Endothelial cell (in vitro differentiated cells): Measurements from ENCODE around the gene KRT6C. TPM values are rescaled to one million over a fixed set of nuclear protein-coding genes. Genes with fewer than 3 reads are reported as not detected.

Experiments
- DNase-seq: peaks from one replicate; pipeline ENCODE4 v3.0.0; 2021; ENCODE audit warnings: low spot score
- H3K27ac Mint-ChIP-seq: one replicate; pipeline ENCODE4 v1.8.0; 2021; ENCODE audit warnings: mixed read lengths, inconsistent platforms; ENCODE audit not compliant: unreplicated experiment
- H3K27me3 Mint-ChIP-seq: one replicate; pipeline ENCODE4 v1.8.0; 2021; ENCODE audit warnings: mild to moderate bottlenecking, moderate library complexity, mixed read lengths, inconsistent platforms; ENCODE audit not compliant: unreplicated experiment
- H3K36me3 Mint-ChIP-seq: one replicate; pipeline ENCODE4 v1.8.0; 2021; ENCODE audit warnings: mild to moderate bottlenecking, low read depth, mixed read lengths, inconsistent platforms; ENCODE audit not compliant: unreplicated experiment
- H3K4me1 Mint-ChIP-seq: one replicate; pipeline ENCODE4 v1.8.0; 2021; ENCODE audit warnings: mild to moderate bottlenecking, mixed read lengths, inconsistent platforms; ENCODE audit not compliant: unreplicated experiment
- H3K4me3 Mint-ChIP-seq: one replicate; pipeline ENCODE4 v1.8.0; 2021; ENCODE audit warnings: mild to moderate bottlenecking, mixed read lengths, inconsistent platforms; ENCODE audit not compliant: unreplicated experiment
- H3K9me3 Mint-ChIP-seq: one replicate; pipeline ENCODE4 v1.8.0; 2021; ENCODE audit warnings: mixed read lengths, inconsistent platforms; ENCODE audit not compliant: unreplicated experiment
- total RNA-seq: library from RNA; stranded (reverse); fragmentation: NEBNext Ultra II Directional; extraction: Animal tissue kit (Norgen Biotek cat#: 25700); gene quantifications from one replicate; pipeline ENCODE4 v1.2.1, GENCODE V29; 2021; ENCODE audit not compliant: unreplicated experiment
- TF ChIP-seq, protein P1 (sequence below): fragments of 200-600 bp; sonication (generic); IDR thresholded peaks from one replicate; pipeline ENCODE4 v1.5.0; 2021; ENCODE audit warnings: antibody characterized with exemption; ENCODE audit not compliant: unreplicated experiment

KRT6C gene
- total RNA-seq, 1 donor from 2014 or later: not detected

DNA sequence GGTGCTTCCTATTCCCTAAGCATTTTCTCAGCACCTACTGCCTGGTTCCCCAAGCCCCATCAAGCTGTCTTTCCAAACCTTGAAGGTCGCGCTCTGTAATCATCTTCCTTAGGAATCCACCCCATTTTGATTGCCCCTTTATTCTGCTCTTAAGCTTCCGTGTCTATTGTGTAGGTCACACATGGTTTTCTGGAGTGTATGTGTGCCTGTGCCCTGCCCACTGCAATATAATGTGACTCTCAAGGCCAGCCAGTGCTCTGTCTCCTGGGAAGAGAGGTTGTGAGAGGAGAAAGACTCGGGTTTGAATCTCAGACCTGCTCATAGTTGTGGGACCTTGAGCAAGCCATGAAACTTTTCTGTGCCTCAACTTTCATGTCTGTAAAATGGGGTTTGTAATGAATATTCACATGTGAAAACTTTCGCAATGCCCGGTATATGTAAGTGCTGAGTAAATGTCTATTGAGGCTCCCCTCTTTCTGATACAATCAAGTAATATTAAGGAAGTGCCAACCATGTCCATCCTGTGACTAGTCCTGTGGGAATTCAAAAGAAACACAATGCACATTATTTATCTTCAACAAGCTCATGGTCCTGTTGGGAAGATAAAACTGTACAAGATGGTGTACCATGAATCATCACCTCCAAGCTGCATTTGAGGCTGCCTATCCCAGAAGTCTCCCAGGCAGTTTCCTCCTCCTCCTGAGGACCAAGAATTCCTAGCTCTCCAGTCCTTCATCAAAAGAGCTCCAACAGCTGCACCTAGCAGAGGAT is 38.7 kb downstream of the KRT6C start:
- no peaks in the 10 kb centered on the region for H3K9me3 Mint-ChIP-seq
- peaks cover 7% of the 10 kb centered on the region for H3K27me3 Mint-ChIP-seq
- H3K27ac Mint-ChIP-seq: no peak overlapping the region
- H3K4me3 Mint-ChIP-seq: no peak overlapping the region
- TF ChIP-seq, protein P1, sequence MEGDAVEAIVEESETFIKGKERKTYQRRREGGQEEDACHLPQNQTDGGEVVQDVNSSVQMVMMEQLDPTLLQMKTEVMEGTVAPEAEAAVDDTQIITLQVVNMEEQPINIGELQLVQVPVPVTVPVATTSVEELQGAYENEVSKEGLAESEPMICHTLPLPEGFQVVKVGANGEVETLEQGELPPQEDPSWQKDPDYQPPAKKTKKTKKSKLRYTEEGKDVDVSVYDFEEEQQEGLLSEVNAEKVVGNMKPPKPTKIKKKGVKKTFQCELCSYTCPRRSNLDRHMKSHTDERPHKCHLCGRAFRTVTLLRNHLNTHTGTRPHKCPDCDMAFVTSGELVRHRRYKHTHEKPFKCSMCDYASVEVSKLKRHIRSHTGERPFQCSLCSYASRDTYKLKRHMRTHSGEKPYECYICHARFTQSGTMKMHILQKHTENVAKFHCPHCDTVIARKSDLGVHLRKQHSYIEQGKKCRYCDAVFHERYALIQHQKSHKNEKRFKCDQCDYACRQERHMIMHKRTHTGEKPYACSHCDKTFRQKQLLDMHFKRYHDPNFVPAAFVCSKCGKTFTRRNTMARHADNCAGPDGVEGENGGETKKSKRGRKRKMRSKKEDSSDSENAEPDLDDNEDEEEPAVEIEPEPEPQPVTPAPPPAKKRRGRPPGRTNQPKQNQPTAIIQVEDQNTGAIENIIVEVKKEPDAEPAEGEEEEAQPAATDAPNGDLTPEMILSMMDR: no peak
- DNase-seq: no peak
- H3K36me3 Mint-ChIP-seq: no peaks in the 10 kb centered on the region
- H3K4me1 Mint-ChIP-seq: peaks cover 5% of the 10 kb centered on the region

DNA sequence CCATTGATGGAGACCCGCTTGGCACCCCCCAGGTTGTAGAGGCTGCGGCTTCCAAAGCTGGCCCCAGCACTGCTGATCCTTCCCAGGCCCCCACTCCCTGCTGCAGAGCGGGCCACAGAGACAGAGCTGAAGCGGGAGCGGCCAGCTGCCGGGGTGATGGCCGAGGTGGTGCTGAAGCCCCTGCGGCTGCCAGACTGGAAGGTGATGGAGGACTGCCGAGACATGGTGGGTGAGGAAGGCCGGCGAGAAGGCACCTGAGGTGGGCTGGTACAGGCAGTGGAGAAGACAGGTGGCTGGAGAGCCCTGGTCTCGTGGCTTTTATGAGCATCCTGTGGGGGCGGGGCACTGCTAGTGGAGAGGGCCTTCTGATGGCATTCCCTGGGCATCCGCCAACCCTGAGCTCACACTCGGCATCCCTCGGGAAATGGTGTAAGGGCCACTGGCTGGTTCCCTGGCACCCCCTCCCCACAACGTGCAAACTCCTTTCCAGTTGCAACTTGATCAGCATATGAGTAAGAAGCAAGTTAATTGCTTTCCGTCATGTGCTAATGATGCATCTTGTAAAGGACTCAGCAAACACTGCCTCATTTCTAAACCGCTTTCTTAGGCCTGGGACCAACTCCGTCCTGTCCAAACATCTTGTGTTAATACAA is 39.4 kb downstream of the KRT6C start, which contains the start of gene KRT75:
Gene KRT75 (minus strand): TSS at position 291 of the 653 bp plus-strand sequence. CDS start 67 bp downstream, at position 224.
- peaks cover 5% of the 10 kb centered on the region for H3K4me1 Mint-ChIP-seq
- H3K4me3 Mint-ChIP-seq: no peak within 1 kb of the TSS
- TF ChIP-seq, protein P1: no peak
- H3K36me3 Mint-ChIP-seq: no peaks in the 10 kb centered on the region
- H3K27me3 Mint-ChIP-seq: peaks cover 7% of the 10 kb centered on the region
- no peak for DNase-seq
- H3K27ac Mint-ChIP-seq: no peak within 1 kb of the TSS
- H3K9me3 Mint-ChIP-seq: no peaks in the 10 kb centered on the region

DNA sequence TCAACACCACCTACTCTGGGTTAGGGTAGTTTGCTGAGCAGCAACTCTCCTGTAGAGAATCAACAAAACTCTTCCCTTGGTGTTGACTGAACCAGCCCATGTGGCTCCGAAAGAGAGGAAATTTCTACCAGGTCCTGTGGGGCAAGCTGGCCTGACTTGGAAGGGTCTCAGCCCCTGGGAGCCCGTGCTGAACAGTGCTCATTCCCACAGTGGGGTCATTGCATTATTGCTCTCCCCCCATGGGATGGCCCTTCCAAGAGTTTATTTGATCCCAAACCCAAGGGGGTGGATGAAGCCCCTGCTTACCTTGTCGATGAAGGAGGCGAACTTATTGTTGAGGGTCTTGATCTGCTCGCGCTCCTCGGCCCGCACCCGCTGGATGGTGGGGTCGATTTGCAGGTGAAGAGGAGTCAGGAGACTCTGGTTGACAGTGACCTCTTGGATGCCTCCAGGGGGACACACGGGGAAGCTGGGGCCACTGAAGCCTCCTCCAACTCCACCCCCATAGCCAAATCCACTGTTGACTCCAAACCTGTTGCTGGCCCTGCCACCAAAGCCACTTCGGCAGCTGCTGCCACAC is 40.0 kb downstream of the KRT6C start:
- peaks cover 7% of the 10 kb centered on the region for H3K27me3 Mint-ChIP-seq
- TF ChIP-seq, protein P1: no peak
- DNase-seq: no peak
- H3K9me3 Mint-ChIP-seq: no peaks in the 10 kb centered on the region
- H3K36me3 Mint-ChIP-seq: no peaks in the 10 kb centered on the region
- no peak overlapping the region for H3K27ac Mint-ChIP-seq
- H3K4me3 Mint-ChIP-seq: no peak overlapping the region
- H3K4me1 Mint-ChIP-seq: peaks cover 5% of the 10 kb centered on the region

DNA sequence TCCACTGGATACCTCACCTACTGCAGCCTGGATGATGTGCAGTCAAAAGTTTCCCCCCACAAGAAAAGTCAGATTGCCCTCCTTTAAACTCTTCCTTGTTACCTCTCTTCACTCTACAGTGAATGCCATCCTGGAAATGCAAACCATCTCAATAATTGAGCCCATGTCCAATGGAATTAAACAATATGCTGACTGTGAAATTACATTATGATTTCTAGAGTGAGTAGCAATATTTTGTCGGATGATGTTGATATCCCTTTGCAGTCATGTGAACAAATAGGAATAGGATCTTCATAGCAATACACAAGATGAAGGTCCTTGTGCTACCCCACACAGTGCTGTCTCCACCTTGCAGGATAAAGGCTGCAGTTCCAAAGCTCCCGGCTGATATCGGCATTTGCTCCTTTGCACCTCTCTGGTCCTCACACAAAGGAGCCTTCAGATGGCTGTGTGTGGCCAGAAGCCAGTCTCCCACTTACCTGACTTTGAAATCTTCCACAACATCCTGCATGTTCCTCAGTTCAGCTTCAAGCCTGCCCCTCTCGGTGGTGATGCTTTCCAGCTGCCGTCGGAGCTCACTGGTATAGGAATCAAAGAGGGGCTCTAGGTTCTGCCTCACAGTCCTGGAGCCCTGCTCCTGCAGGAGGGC is 40.9 kb downstream of the KRT6C start:
- H3K4me3 Mint-ChIP-seq: no peak overlapping the region
- TF ChIP-seq, protein P1: no peak
- no peak overlapping the region for H3K27ac Mint-ChIP-seq
- peaks cover 5% of the 10 kb centered on the region for H3K4me1 Mint-ChIP-seq
- DNase-seq: no peak
- no peaks in the 10 kb centered on the region for H3K9me3 Mint-ChIP-seq
- H3K27me3 Mint-ChIP-seq: peaks cover 7% of the 10 kb centered on the region
- no peaks in the 10 kb centered on the region for H3K36me3 Mint-ChIP-seq
